ENCODE data around the gene TIGD6.

DNA sequence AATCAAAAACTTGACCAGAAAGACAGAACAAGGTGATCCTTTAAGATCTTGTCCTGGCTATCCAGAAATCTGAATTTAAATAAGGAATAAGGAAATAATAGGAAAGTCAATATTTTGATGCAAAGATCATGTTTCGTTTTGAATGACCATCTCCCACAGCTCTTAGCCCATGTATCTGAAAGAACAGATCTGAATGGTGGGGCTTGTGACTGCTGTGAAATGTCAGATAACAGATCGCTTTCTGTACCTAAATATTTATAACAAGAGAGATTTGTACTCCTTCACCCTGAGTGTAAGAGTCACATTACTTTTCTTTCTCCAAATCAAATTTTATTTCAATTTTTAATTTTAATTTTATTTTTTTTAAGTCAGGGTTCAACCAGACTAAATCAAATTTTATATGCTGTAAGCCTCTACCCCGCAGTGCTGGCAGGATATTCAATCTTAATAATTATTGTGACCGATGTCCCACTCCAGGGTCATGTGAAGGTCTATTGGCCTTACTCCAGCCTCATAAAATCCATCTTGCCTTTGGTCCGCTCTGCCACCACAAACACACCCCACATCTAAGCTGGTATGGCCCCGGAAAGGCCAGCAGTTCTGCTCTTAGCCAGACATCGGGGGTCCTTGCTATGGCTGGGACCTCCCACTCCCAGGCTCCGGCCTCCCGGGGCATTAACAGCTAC lies 46.9 kb downstream of the TIGD6 start:
- TF ChIP-seq, protein P1, sequence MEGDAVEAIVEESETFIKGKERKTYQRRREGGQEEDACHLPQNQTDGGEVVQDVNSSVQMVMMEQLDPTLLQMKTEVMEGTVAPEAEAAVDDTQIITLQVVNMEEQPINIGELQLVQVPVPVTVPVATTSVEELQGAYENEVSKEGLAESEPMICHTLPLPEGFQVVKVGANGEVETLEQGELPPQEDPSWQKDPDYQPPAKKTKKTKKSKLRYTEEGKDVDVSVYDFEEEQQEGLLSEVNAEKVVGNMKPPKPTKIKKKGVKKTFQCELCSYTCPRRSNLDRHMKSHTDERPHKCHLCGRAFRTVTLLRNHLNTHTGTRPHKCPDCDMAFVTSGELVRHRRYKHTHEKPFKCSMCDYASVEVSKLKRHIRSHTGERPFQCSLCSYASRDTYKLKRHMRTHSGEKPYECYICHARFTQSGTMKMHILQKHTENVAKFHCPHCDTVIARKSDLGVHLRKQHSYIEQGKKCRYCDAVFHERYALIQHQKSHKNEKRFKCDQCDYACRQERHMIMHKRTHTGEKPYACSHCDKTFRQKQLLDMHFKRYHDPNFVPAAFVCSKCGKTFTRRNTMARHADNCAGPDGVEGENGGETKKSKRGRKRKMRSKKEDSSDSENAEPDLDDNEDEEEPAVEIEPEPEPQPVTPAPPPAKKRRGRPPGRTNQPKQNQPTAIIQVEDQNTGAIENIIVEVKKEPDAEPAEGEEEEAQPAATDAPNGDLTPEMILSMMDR (IDR thresholded peaks at IDR 0.05; ENCODE audit: low read depth, low read length): no peak
- TF ChIP-seq POLR2A (IDR thresholded peaks at IDR 0.05; ENCODE audit: extremely low read depth, insufficient read length): no peak
